ENCODE measurements around the gene DPH1. TPM values are rescaled to one million over a fixed set of nuclear protein-coding genes. Genes with fewer than 3 reads are reported as not detected.

Gene DPH1
- total and polyA plus RNA-seq, 3 donors from 2014 or later, result 32.6 to 93.3 (median 91.9) TPM

GRCh38 chr17:2082003-2082781 lies 52.2 kb downstream of the DPH1 start:
- H3K4me3 ChIP-seq, result no peak overlapping the region
- no peaks in the 10 kb centered on the region for H3K27me3 ChIP-seq
- DNase-seq, result no peak
- no peaks in the 10 kb centered on the region for H3K9me3 ChIP-seq
- H3K27ac ChIP-seq, result peak overlapping the region; percentile 16 to 82
- H3K4me1 ChIP-seq, result peaks cover 59% of the 10 kb centered on the region
- intact Hi-C loops (cut with DNase I; ENCODE audit: low total_unique reads), result no loop called here
- no peaks in the 10 kb centered on the region for H3K36me3 ChIP-seq (ENCODE audit: low read depth, missing control alignments)
- 63 to 74% methylated on average over 9 of the region's 9 CpGs for WGBS, 2 donors
- TF ChIP-seq POLR2A (IDR thresholded peaks at IDR 0.05), result no peak
- no peak for TF ChIP-seq CTCF (IDR thresholded peaks at IDR 0.05)

- no peak for DNase-seq
- TF ChIP-seq POLR2A (IDR thresholded peaks at IDR 0.05) (no peak), CTCF (IDR thresholded peaks at IDR 0.05) (no peak)
- peak overlapping the region; percentile 35 to 82 for H3K27ac ChIP-seq
- H3K4me1 ChIP-seq, result peaks cover 66% of the 10 kb centered on the region
- H3K9me3 ChIP-seq, result no peaks in the 10 kb centered on the region
- intact Hi-C loops (cut with DNase I; ENCODE audit: low total_unique reads), result no loop called here
- no peak overlapping the region for H3K4me3 ChIP-seq
- no peaks in the 10 kb centered on the region for H3K27me3 ChIP-seq
- WGBS, 2 donors, result 41 to 58% methylated on average over 7 of the region's 7 CpGs
- no peaks in the 10 kb centered on the region for H3K36me3 ChIP-seq (ENCODE audit: low read depth, missing control alignments)
Measured at GRCh38 chr17:2083613-2084035, 53.7 kb downstream of the DPH1 start.

GRCh38 chr17:2084036-2084765 lies 54.2 kb downstream of the DPH1 start:
- H3K4me1 ChIP-seq, result peaks cover 70% of the 10 kb centered on the region
- peak overlapping the region; percentile 35 to 82 for H3K27ac ChIP-seq
- no peak for TF ChIP-seq POLR2A (IDR thresholded peaks at IDR 0.05)
- no peak for TF ChIP-seq CTCF (IDR thresholded peaks at IDR 0.05)
- H3K36me3 ChIP-seq (ENCODE audit: low read depth, missing control alignments), result no peaks in the 10 kb centered on the region
- DNase-seq, result peak; percentile 46
- H3K9me3 ChIP-seq, result no peaks in the 10 kb centered on the region
- intact Hi-C loops (cut with DNase I; ENCODE audit: low total_unique reads), result no loop called here
- no peaks in the 10 kb centered on the region for H3K27me3 ChIP-seq
- H3K4me3 ChIP-seq, result no peak overlapping the region
- 46 to 73% methylated on average over 6 to 8 of the region's 8 CpGs for WGBS, 2 donors

GRCh38 chr17:2084766-2085647 lies 55.1 kb downstream of the DPH1 start:
- no peaks in the 10 kb centered on the region for H3K9me3 ChIP-seq
- intact Hi-C loops (cut with DNase I; ENCODE audit: low total_unique reads), result no loop called here
- no peaks in the 10 kb centered on the region for H3K36me3 ChIP-seq (ENCODE audit: low read depth, missing control alignments)
- TF ChIP-seq CTCF (IDR thresholded peaks at IDR 0.05) (no peak), POLR2A (IDR thresholded peaks at IDR 0.05) (no peak)
- H3K4me3 ChIP-seq, result no peak overlapping the region
- H3K27ac ChIP-seq, result peak overlapping the region; percentile 35 to 82
- peak; percentile 68 for DNase-seq
- no peaks in the 10 kb centered on the region for H3K27me3 ChIP-seq
- 40 to 44% methylated on average over 13 of the region's 13 CpGs for WGBS, 2 donors
- peaks cover 70% of the 10 kb centered on the region for H3K4me1 ChIP-seq
